ENCODE results near the gene GUK1. TPM values are rescaled to one million over a fixed set of nuclear protein-coding genes. Genes with fewer than 3 reads are reported as not detected.

Gene GUK1
- total and polyA plus RNA-seq, 2 experiments from 2014 or later = 324 to 554 TPM

GRCh38 chr1:228165372-228166169 is 25.5 kb downstream of the GUK1 start, which contains the start of gene IBA57:
IBA57 (plus strand) TSS chr1:228165804; CDS start chr1:228165817, 13 bp downstream.
- peak within 1 kb of the TSS; percentile 95 for H3K9ac ChIP-seq
- no peaks in the 10 kb centered on the region for H3F3A ChIP-seq (ENCODE audit: insufficient read depth)
- H3K4me2 ChIP-seq (ENCODE audit: unreplicated experiment) = peak within 1 kb of the TSS; percentile 91
- H3K9me3 ChIP-seq (ENCODE audit: low read depth) = no peaks in the 10 kb centered on the region
- peak within 1 kb of the TSS; percentile 96 for H3K27ac ChIP-seq
- no peaks in the 10 kb centered on the region for H3K36me3 ChIP-seq (ENCODE audit: low read depth)
- DNase-seq = peak; percentile 100
- TF ChIP-seq EZH2phosphoT487 (IDR thresholded peaks at IDR 0.05; ENCODE audit: insufficient read depth, low read depth) = no peak
- no peak for TF ChIP-seq EZH2 (IDR thresholded peaks at IDR 0.05; ENCODE audit: insufficient read depth, poor library complexity, severe bottlenecking)
- H3K9me2 ChIP-seq (ENCODE audit: insufficient read depth) = no peaks in the 10 kb centered on the region
- H3K4me1 ChIP-seq (ENCODE audit: insufficient read depth) = peaks cover 29% of the 10 kb centered on the region
- in situ Hi-C loops (cut with MboI) = no loop called here
- H4K20me1 ChIP-seq (ENCODE audit: insufficient read depth) = no peaks in the 10 kb centered on the region
- H3K27me3 ChIP-seq (replicated peaks; ENCODE audit: insufficient read depth) = no peaks in the 10 kb centered on the region
- H3K79me2 ChIP-seq (ENCODE audit: insufficient read depth) = peaks cover 36% of the 10 kb centered on the region
- WGBS, 2 experiments (ENCODE audit: low coverage in 1 of 2, low lambda C conversion rate in 2 of 2, missing lambda C conversion rate in 2 of 2) = 1% methylated on average over 41 to 63 of the region's 93 CpGs
- H2AFZ ChIP-seq = peak within 1 kb of the TSS; percentile 80
- peak within 1 kb of the TSS; percentile 81 for H3K4me3 ChIP-seq

- WGBS, 2 experiments (ENCODE audit: low coverage in 1 of 2, low lambda C conversion rate in 2 of 2, missing lambda C conversion rate in 2 of 2) = 13 to 18% methylated on average over 16 to 24 of the region's 26 CpGs
- no peak for TF ChIP-seq EZH2 (IDR thresholded peaks at IDR 0.05; ENCODE audit: insufficient read depth, poor library complexity, severe bottlenecking)
- TF ChIP-seq EZH2phosphoT487 (IDR thresholded peaks at IDR 0.05; ENCODE audit: insufficient read depth, low read depth) = no peak
- Histone ChIP-seq H3F3A (ENCODE audit: insufficient read depth) (no peaks in the 10 kb centered on the region), H3K9ac (peak overlapping the region; percentile 95), H3K9me2 (ENCODE audit: insufficient read depth) (no peaks in the 10 kb centered on the region), H3K27ac (peak overlapping the region; percentile 96), H3K4me2 (ENCODE audit: unreplicated experiment) (peak overlapping the region; percentile 89), H2AFZ (peak overlapping the region; percentile 56), H3K4me3 (peak overlapping the region; percentile 81), H3K4me1 (ENCODE audit: insufficient read depth) (peaks cover 29% of the 10 kb centered on the region), H3K9me3 (ENCODE audit: low read depth) (no peaks in the 10 kb centered on the region), H4K20me1 (ENCODE audit: insufficient read depth) (no peaks in the 10 kb centered on the region), H3K36me3 (ENCODE audit: low read depth) (no peaks in the 10 kb centered on the region), H3K27me3 (replicated peaks; ENCODE audit: insufficient read depth) (no peaks in the 10 kb centered on the region), H3K79me2 (ENCODE audit: insufficient read depth) (peaks cover 38% of the 10 kb centered on the region)
- peak; percentile 81 for DNase-seq
- in situ Hi-C loops (cut with MboI) = no loop called here
These were observed 26.3 kb downstream of the GUK1 start for GRCh38 chr1:228166170-228166936.

GRCh38 chr1:228168563-228169270 is 28.6 kb downstream of the GUK1 start:
- H3F3A ChIP-seq (ENCODE audit: insufficient read depth) = no peaks in the 10 kb centered on the region
- H3K4me1 ChIP-seq (ENCODE audit: insufficient read depth) = peaks cover 10% of the 10 kb centered on the region
- no peaks in the 10 kb centered on the region for H3K36me3 ChIP-seq (ENCODE audit: low read depth)
- no peak overlapping the region for H2AFZ ChIP-seq
- no peaks in the 10 kb centered on the region for H3K9me3 ChIP-seq (ENCODE audit: low read depth)
- H3K4me2 ChIP-seq (ENCODE audit: unreplicated experiment) = no peak overlapping the region
- no peak overlapping the region for H3K4me3 ChIP-seq
- peaks cover 49% of the 10 kb centered on the region for H3K79me2 ChIP-seq (ENCODE audit: insufficient read depth)
- no peak for TF ChIP-seq EZH2phosphoT487 (IDR thresholded peaks at IDR 0.05; ENCODE audit: insufficient read depth, low read depth)
- TF ChIP-seq EZH2 (IDR thresholded peaks at IDR 0.05; ENCODE audit: insufficient read depth, poor library complexity, severe bottlenecking) = no peak
- no peaks in the 10 kb centered on the region for H3K27me3 ChIP-seq (replicated peaks; ENCODE audit: insufficient read depth)
- DNase-seq = no peak
- H3K9ac ChIP-seq = no peak overlapping the region
- no peak overlapping the region for H3K27ac ChIP-seq
- in situ Hi-C loops (cut with MboI) = no loop called here
- no peaks in the 10 kb centered on the region for H4K20me1 ChIP-seq (ENCODE audit: insufficient read depth)
- no peaks in the 10 kb centered on the region for H3K9me2 ChIP-seq (ENCODE audit: insufficient read depth)
- 63 to 70% methylated on average over 12 of the region's 12 CpGs for WGBS, 2 experiments (ENCODE audit: low coverage in 1 of 2, low lambda C conversion rate in 2 of 2, missing lambda C conversion rate in 2 of 2)

- H3K9me2 ChIP-seq (ENCODE audit: insufficient read depth) = no peaks in the 10 kb centered on the region
- no peak overlapping the region for H3K27ac ChIP-seq
- in situ Hi-C loops (cut with MboI) = no loop called here
- no peaks in the 10 kb centered on the region for H3K27me3 ChIP-seq (replicated peaks; ENCODE audit: insufficient read depth)
- H3K36me3 ChIP-seq (ENCODE audit: low read depth) = no peaks in the 10 kb centered on the region
- no peak for DNase-seq
- H2AFZ ChIP-seq = no peak overlapping the region
- H3K4me3 ChIP-seq = no peak overlapping the region
- no peaks in the 10 kb centered on the region for H3F3A ChIP-seq (ENCODE audit: insufficient read depth)
- peaks cover 10% of the 10 kb centered on the region for H3K4me1 ChIP-seq (ENCODE audit: insufficient read depth)
- H3K79me2 ChIP-seq (ENCODE audit: insufficient read depth) = peaks cover 49% of the 10 kb centered on the region
- no peaks in the 10 kb centered on the region for H4K20me1 ChIP-seq (ENCODE audit: insufficient read depth)
- no peak overlapping the region for H3K4me2 ChIP-seq (ENCODE audit: unreplicated experiment)
- TF ChIP-seq EZH2phosphoT487 (IDR thresholded peaks at IDR 0.05; ENCODE audit: insufficient read depth, low read depth) (no peak), EZH2 (IDR thresholded peaks at IDR 0.05; ENCODE audit: insufficient read depth, poor library complexity, severe bottlenecking) (no peak)
- H3K9me3 ChIP-seq (ENCODE audit: low read depth) = no peaks in the 10 kb centered on the region
- H3K9ac ChIP-seq = no peak overlapping the region
- WGBS, 2 experiments (ENCODE audit: low coverage in 1 of 2, low lambda C conversion rate in 2 of 2, missing lambda C conversion rate in 2 of 2) = 73 to 75% methylated on average over 2 of the region's 2 CpGs
These were observed 29.3 kb downstream of the GUK1 start for GRCh38 chr1:228169345-228169744.

Data from GM23248 (cell line).